GM19455 (cell line): Measurements from ENCODE around the gene MYO5C.

Experiments
- ATAC-seq: cut with Tn5 transposase; IDR thresholded peaks from one replicate; pipeline ENCODE4 v1.9.1; 2021; ENCODE audit not compliant: unreplicated experiment

MYO5C gene

GRCh38 chr15:52218371-52218770 is 77.2 kb downstream of the MYO5C start:
- no peak for ATAC-seq

- no peak for ATAC-seq
These were observed 78.4 kb downstream of the MYO5C start for GRCh38 chr15:52217186-52217585.

GRCh38 chr15:52214553-52214952 is 81.1 kb downstream of the MYO5C start:
- ATAC-seq = no peak

GRCh38 chr15:52213206-52213605 is 82.4 kb downstream of the MYO5C start:
- ATAC-seq = no peak

- ATAC-seq = no peak
These were observed 87.2 kb downstream of the MYO5C start for GRCh38 chr15:52208306-52208946.

GRCh38 chr15:52207191-52207590 is 88.4 kb downstream of the MYO5C start:
- no peak for ATAC-seq

- no peak for ATAC-seq
These were observed 89.2 kb downstream of the MYO5C start for GRCh38 chr15:52206446-52206845.

- ATAC-seq = no peak
These were observed 90.9 kb downstream of the MYO5C start for GRCh38 chr15:52204657-52205056.

- ATAC-seq = no peak
These were observed 94.7 kb downstream of the MYO5C start for GRCh38 chr15:52200831-52201365.

- no peak for ATAC-seq
These were observed 96.3 kb downstream of the MYO5C start for GRCh38 chr15:52199271-52199670.

GRCh38 chr15:52196891-52197290 is 98.7 kb downstream of the MYO5C start:
- ATAC-seq = no peak

- no peak for ATAC-seq
These were observed 101.8 kb downstream of the MYO5C start for GRCh38 chr15:52193791-52194190.

- ATAC-seq = no peak
These were observed 102.3 kb downstream of the MYO5C start for GRCh38 chr15:52193321-52193720.

- no peak for ATAC-seq
These were observed 104.4 kb downstream of the MYO5C start, which contains the start of gene GNB5 for GRCh38 chr15:52191207-52191606. Gene GNB5, minus strand, starts transcription at chr15:52191392. Its CDS starts 6,716 bp downstream, at chr15:52184676.

- no peak for ATAC-seq
These were observed 108.7 kb downstream of the MYO5C start for GRCh38 chr15:52186651-52187486.

GRCh38 chr15:52185151-52185561 is 110.4 kb downstream of the MYO5C start:
- ATAC-seq = no peak

GRCh38 chr15:52184721-52185120 is 110.9 kb downstream of the MYO5C start:
- ATAC-seq = no peak

- ATAC-seq = no peak
These were observed 111.9 kb downstream of the MYO5C start for GRCh38 chr15:52183562-52184173.

- ATAC-seq = no peak
These were observed 113.4 kb downstream of the MYO5C start for GRCh38 chr15:52181938-52182780.

GRCh38 chr15:52180851-52181450 is 114.7 kb downstream of the MYO5C start:
- ATAC-seq = no peak
